BE2C (cell line): ENCODE data around the gene SCP2.
"Not testable (repeated sequence)": the region's sequence is repeated elsewhere in the genome, so short reads cannot be mapped to it uniquely, and the experiment has no call there.

Experiments used
- DNase-seq: peaks from one replicate; pipeline ENCODE4 v3.0.0-alpha.2; 2020
- H3K27me3 ChIP-seq: fragments of 250-450 bp; sonication (Bioruptor Pico); 2 replicates; pipeline ENCODE4 v1.5.1; 2020; ENCODE audit warnings: mild to moderate bottlenecking
- H3K36me3 ChIP-seq: fragments of 250-450 bp; sonication (Bioruptor Pico); 2 replicates; pipeline ENCODE4 v1.5.1; 2020; ENCODE audit warnings: mild to moderate bottlenecking
- H3K4me1 ChIP-seq: fragments of 250-450 bp; sonication (Bioruptor Pico); 2 replicates; pipeline ENCODE4 v1.5.1; 2020
- H3K4me3 ChIP-seq: 2 replicates; pipeline ENCODE4 v1.5.1; 2011; ENCODE audit warnings: low read depth, low read length
- H3K9me3 ChIP-seq: fragments of 250-450 bp; sonication (Bioruptor Pico); 2 replicates; pipeline ENCODE4 v1.5.1; 2020
- TF ChIP-seq, protein P1 (sequence below): IDR thresholded peaks from 2 replicates; pipeline ENCODE4 v1.5.1; 2012; ENCODE audit warnings: mild to moderate bottlenecking, low read depth, low read length

SCP2 gene

DNA sequence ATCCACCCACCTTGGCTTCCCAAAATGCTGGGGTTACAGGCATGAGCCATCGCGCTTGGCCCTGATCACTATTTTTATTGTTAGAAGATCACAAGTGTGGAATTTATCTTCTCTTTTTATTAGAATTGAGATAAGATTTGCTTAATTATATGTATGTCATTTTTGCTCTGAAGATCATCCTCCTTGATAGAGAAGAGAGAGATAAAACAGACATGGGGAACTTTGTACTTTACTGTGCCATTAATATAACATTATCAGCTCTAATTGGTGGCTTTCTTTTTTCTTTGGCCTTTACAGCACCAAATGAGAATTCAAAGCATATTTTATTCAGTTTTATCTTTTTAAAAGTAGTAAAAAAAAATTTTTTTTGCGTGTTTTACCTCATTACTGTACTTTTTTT lies 46.8 kb downstream of the SCP2 start:
- no peak overlapping the region for H3K4me3 ChIP-seq
- TF ChIP-seq, protein P1, sequence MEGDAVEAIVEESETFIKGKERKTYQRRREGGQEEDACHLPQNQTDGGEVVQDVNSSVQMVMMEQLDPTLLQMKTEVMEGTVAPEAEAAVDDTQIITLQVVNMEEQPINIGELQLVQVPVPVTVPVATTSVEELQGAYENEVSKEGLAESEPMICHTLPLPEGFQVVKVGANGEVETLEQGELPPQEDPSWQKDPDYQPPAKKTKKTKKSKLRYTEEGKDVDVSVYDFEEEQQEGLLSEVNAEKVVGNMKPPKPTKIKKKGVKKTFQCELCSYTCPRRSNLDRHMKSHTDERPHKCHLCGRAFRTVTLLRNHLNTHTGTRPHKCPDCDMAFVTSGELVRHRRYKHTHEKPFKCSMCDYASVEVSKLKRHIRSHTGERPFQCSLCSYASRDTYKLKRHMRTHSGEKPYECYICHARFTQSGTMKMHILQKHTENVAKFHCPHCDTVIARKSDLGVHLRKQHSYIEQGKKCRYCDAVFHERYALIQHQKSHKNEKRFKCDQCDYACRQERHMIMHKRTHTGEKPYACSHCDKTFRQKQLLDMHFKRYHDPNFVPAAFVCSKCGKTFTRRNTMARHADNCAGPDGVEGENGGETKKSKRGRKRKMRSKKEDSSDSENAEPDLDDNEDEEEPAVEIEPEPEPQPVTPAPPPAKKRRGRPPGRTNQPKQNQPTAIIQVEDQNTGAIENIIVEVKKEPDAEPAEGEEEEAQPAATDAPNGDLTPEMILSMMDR = no peak
- H3K27me3 ChIP-seq = no peaks in the 10 kb centered on the region
- DNase-seq = no peak
- no peaks in the 10 kb centered on the region for H3K4me1 ChIP-seq
- H3K9me3 ChIP-seq = no peaks in the 10 kb centered on the region
- H3K36me3 ChIP-seq = no peaks in the 10 kb centered on the region

- Histone ChIP-seq H3K9me3 (no peaks in the 10 kb centered on the region), H3K4me3 (no peak overlapping the region), H3K4me1 (no peaks in the 10 kb centered on the region), H3K36me3 (no peaks in the 10 kb centered on the region), H3K27me3 (no peaks in the 10 kb centered on the region)
- no peak for DNase-seq
- TF ChIP-seq, protein P1 = no peak
These were observed 49.3 kb downstream of the SCP2 start for GRCh38 chr1:52976183-52977035.

GRCh38 chr1:52978045-52978444 lies 51.0 kb downstream of the SCP2 start:
- TF ChIP-seq, protein P1 = no peak
- H3K36me3 ChIP-seq = no peaks in the 10 kb centered on the region

GRCh38 chr1:52992733-52993132 lies 65.7 kb downstream of the SCP2 start:
- not testable (repeated sequence) for DNase-seq, H3K27me3 ChIP-seq, H3K4me3 ChIP-seq, H3K9me3 ChIP-seq, H3K36me3 ChIP-seq, H3K4me1 ChIP-seq

More at GRCh38 chr1:52978045-52978444, 51.0 kb downstream of the SCP2 start:
- no peaks in the 10 kb centered on the region for H3K9me3 ChIP-seq
- no peak for DNase-seq
- no peak overlapping the region for H3K4me3 ChIP-seq
- no peaks in the 10 kb centered on the region for H3K4me1 ChIP-seq
- no peaks in the 10 kb centered on the region for H3K27me3 ChIP-seq

DNA sequence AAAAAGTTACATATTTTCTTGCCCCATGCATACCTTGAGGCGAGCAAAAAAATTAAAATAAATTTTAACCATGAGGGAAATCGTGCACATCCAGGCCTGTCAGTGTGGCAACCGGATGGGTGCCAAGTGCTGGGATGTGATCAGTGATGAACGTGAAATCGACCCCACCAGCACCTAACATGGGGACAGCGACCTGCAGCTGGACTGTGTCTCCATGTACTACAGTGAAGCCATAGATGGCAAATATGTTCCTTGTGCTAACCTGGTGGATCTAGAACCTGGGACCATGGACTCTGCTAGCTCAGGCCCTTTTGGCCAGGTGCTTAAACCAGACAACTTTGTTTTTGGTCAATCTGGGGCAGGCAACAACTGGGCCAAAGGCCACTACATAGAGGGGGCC lies 67.6 kb downstream of the SCP2 start:
- H3K27me3 ChIP-seq = no peaks in the 10 kb centered on the region
- no peaks in the 10 kb centered on the region for H3K4me1 ChIP-seq
- no peaks in the 10 kb centered on the region for H3K9me3 ChIP-seq
- no peaks in the 10 kb centered on the region for H3K36me3 ChIP-seq
- TF ChIP-seq, protein P1 = no peak
- no peak overlapping the region for H3K4me3 ChIP-seq
- no peak for DNase-seq

- TF ChIP-seq, protein P1 = no peak
- Histone ChIP-seq H3K27me3 (no peaks in the 10 kb centered on the region), H3K4me1 (no peaks in the 10 kb centered on the region), H3K36me3 (no peaks in the 10 kb centered on the region), H3K9me3 (no peaks in the 10 kb centered on the region), H3K4me3 (no peak overlapping the region)
- no peak for DNase-seq
These were observed 69.6 kb downstream of the SCP2 start for GRCh38 chr1:52996653-52997052.
